Neuronal stem cell (in vitro differentiated cells): ENCODE results near the gene ITSN1.
"Not testable (repeated sequence)": the region's sequence is repeated elsewhere in the genome, so short reads cannot be mapped to it uniquely, and the experiment has no call there.

Experiments used
- DNase-seq: peaks from one replicate; pipeline ENCODE4 v3.0.0-alpha.2; 2013; ENCODE audit warnings: low spot score
- H2AFZ ChIP-seq: one replicate; pipeline ENCODE4 v1.6.1; 2013; ENCODE audit warnings: mild to moderate bottlenecking, low read length, inconsistent platforms
- H2AK5ac ChIP-seq: 2 replicates; pipeline ENCODE4 v1.6.1; 2013; ENCODE audit warnings: low read depth, mild to moderate bottlenecking, inconsistent platforms, low read length, moderate library complexity, mixed read lengths
- H2BK120ac ChIP-seq: 2 replicates; pipeline ENCODE4 v1.6.1; 2013; ENCODE audit warnings: low read depth, mild to moderate bottlenecking, inconsistent platforms, low read length, moderate library complexity, mixed read lengths
- H2BK12ac ChIP-seq: one replicate; pipeline ENCODE4 v1.6.1; 2013; ENCODE audit warnings: low read length, inconsistent platforms
- H2BK15ac ChIP-seq: 2 replicates; pipeline ENCODE4 v1.6.1; 2013; ENCODE audit warnings: mild to moderate bottlenecking, low read length, inconsistent platforms, mixed read lengths
- H2BK5ac ChIP-seq: one replicate; pipeline ENCODE4 v1.6.1; 2013; ENCODE audit warnings: inconsistent platforms, mild to moderate bottlenecking, low read length, moderate library complexity
- H3K14ac ChIP-seq: one replicate; pipeline ENCODE4 v1.6.1; 2013; ENCODE audit warnings: low read length, inconsistent platforms
- H3K18ac ChIP-seq: 2 replicates; pipeline ENCODE4 v1.6.1; 2013; ENCODE audit warnings: low read length, inconsistent platforms
- H3K23ac ChIP-seq: 2 replicates; pipeline ENCODE4 v1.6.1; 2013; ENCODE audit warnings: low read depth, mild to moderate bottlenecking, mixed read lengths, low read length, inconsistent platforms; ENCODE audit not compliant: poor library complexity
- H3K27ac ChIP-seq: replicated peaks from 3 replicates; pipeline ENCODE4 v1.5.1; 2013; ENCODE audit warnings: low read length, inconsistent platforms
- H3K27me3 ChIP-seq, 3 experiments: 2 replicates each; pipeline ENCODE4 v1.6.1; 2013; ENCODE audit warnings: low read length in 3 of 3, mild to moderate bottlenecking in 2 of 3, inconsistent platforms in 1 of 3, low read depth in 1 of 3, mixed read lengths in 1 of 3, moderate library complexity in 1 of 3; ENCODE audit not compliant: control insufficient read depth in 3 of 3, insufficient read depth in 3 of 3
- H3K36me3 ChIP-seq, 2 donors: replicated peaks in 1 of 2; 2 replicates each; pipeline ENCODE4 v1.6.1; 2013; ENCODE audit warnings: low read length in 2 of 2; ENCODE audit not compliant: control insufficient read depth in 2 of 2, insufficient read depth in 2 of 2
- H3K4ac ChIP-seq: 2 replicates; pipeline ENCODE4 v1.6.1; 2013; ENCODE audit warnings: inconsistent platforms, mild to moderate bottlenecking, low read length, moderate library complexity
- H3K4me1 ChIP-seq, 2 donors: 1 replicate in 1 of 2; 2 replicates in 1 of 2; pipeline ENCODE4 v1.6.1; 2013; ENCODE audit warnings: low read length in 2 of 2, low read depth in 1 of 2; ENCODE audit not compliant: control insufficient read depth in 2 of 2, insufficient read depth in 1 of 2
- H3K4me2 ChIP-seq: one replicate; pipeline ENCODE4 v1.6.1; 2013; ENCODE audit warnings: mild to moderate bottlenecking, low read length, inconsistent platforms; ENCODE audit not compliant: insufficient read depth, poor library complexity, severe bottlenecking
- H3K4me3 ChIP-seq, 2 donors: 2 replicates each; pipeline ENCODE4 v1.5.1; 2013; ENCODE audit warnings: low read length in 2 of 2, mild to moderate bottlenecking in 2 of 2, inconsistent platforms in 1 of 2, moderate library complexity in 1 of 2
- H3K79me1 ChIP-seq: one replicate; pipeline ENCODE4 v1.6.1; 2013; ENCODE audit warnings: low read depth, mild to moderate bottlenecking, inconsistent platforms, low read length, moderate library complexity
- H3K9ac ChIP-seq: one replicate; pipeline ENCODE4 v1.6.1; 2013; ENCODE audit warnings: mild to moderate bottlenecking, low read depth, low read length, inconsistent platforms; ENCODE audit not compliant: poor library complexity
- H3K9me3 ChIP-seq, 2 donors: replicated peaks in 1 of 2; 2 replicates each; pipeline versions ENCODE3 to v1.6.1; 2013; ENCODE audit warnings: low read length in 2 of 2, mild to moderate bottlenecking in 2 of 2, inconsistent platforms in 1 of 2, low read depth in 1 of 2, mixed read lengths in 1 of 2, moderate library complexity in 1 of 2; ENCODE audit not compliant: control insufficient read depth in 2 of 2, insufficient read depth in 1 of 2
- H4K8ac ChIP-seq: one replicate; pipeline ENCODE4 v1.6.1; 2013; ENCODE audit warnings: low read depth, mild to moderate bottlenecking, inconsistent platforms, low read length, moderate library complexity
- H4K91ac ChIP-seq: one replicate; pipeline ENCODE4 v1.6.1; 2013; ENCODE audit warnings: low read length, low read depth, mild to moderate bottlenecking, inconsistent platforms; ENCODE audit not compliant: poor library complexity
- WGBS, 2 donors: extraction: QIAGEN DNeasy Blood & Tissue Kit; methylation state at CpG; one replicate each; pipeline ENCODE4 v1.1.7; 2013; ENCODE audit warnings: missing lambda C conversion rate in 2 of 2, mixed read lengths in 1 of 2; ENCODE audit not compliant: insufficient read length in 2 of 2, insufficient replicate concordance in 1 of 2; ENCODE audit errors: extremely low coverage in 2 of 2; 5-methylcytosine and 5-hydroxymethylcytosine counted together

The ITSN1 gene

GRCh38 chr21:33673473-33673872, 31.2 kb downstream of the ITSN1 start:
- Histone ChIP-seq H2BK5ac (no peak overlapping the region), H2BK120ac (no peak overlapping the region), H3K4ac (no peak overlapping the region), H3K23ac (no peak overlapping the region), H2AK5ac (no peak overlapping the region), H3K4me2 (no peak overlapping the region), H3K27ac (no peak overlapping the region), H3K9ac (no peak overlapping the region), H2BK15ac (no peak overlapping the region), H4K91ac (no peak overlapping the region), H4K8ac (no peak overlapping the region), H3K14ac (no peak overlapping the region), H3K4me1 (peaks cover 2% of the 10 kb centered on the region in 2 donors), H3K36me3 (peaks cover 0 to 11% of the 10 kb centered on the region in 2 donors), H3K9me3 (no peaks in the 10 kb centered on the region), H3K18ac (no peak overlapping the region), H3K27me3 (no peaks in the 10 kb centered on the region), H3K4me3 (no peak overlapping the region), H2BK12ac (no peak overlapping the region), H3K79me1 (peaks cover 5% of the 10 kb centered on the region), H2AFZ (no peak overlapping the region)
- DNase-seq, result no peak
- no CpG with 5 or more reads among the region's 8 CpGs for WGBS, 2 donors

GRCh38 chr21:33674226-33674625, 31.9 kb downstream of the ITSN1 start:
- H3K36me3 ChIP-seq, result peaks cover 0 to 11% of the 10 kb centered on the region in 2 donors
- H3K4me3 ChIP-seq, result no peak overlapping the region
- H3K79me1 ChIP-seq, result peaks cover 5% of the 10 kb centered on the region

GRCh38 chr21:33676666-33677065, 34.4 kb downstream of the ITSN1 start:
- H3K4me3 ChIP-seq, H2BK5ac ChIP-seq, H4K8ac ChIP-seq, H3K14ac ChIP-seq, H3K23ac ChIP-seq, H3K36me3 ChIP-seq, H2BK15ac ChIP-seq, H2BK12ac ChIP-seq, H3K9ac ChIP-seq, DNase-seq, H3K4ac ChIP-seq, H3K27ac ChIP-seq, H4K91ac ChIP-seq, H3K4me1 ChIP-seq, H3K9me3 ChIP-seq, H2AFZ ChIP-seq, H2BK120ac ChIP-seq, H3K18ac ChIP-seq, H3K79me1 ChIP-seq, H3K27me3 ChIP-seq, H2AK5ac ChIP-seq, H3K4me2 ChIP-seq: not testable (repeated sequence)
- WGBS, 2 donors, result no CpG with 5 or more reads among the region's 5 CpGs

More at GRCh38 chr21:33674226-33674625, 31.9 kb downstream of the ITSN1 start:
- H3K9me3 ChIP-seq, result peaks cover 0 to under 1% of the 10 kb centered on the region in 2 donors
- no peak overlapping the region for H2BK12ac ChIP-seq
- no peak overlapping the region for H3K14ac ChIP-seq
- H3K9ac ChIP-seq, result no peak overlapping the region
- no peak overlapping the region for H3K23ac ChIP-seq
- H3K4me1 ChIP-seq, result peaks cover 2% of the 10 kb centered on the region in 2 donors
- H2BK5ac ChIP-seq, result no peak overlapping the region
- no peak overlapping the region for H3K18ac ChIP-seq
- no peak overlapping the region for H3K4ac ChIP-seq
- H3K4me2 ChIP-seq, result no peak overlapping the region
- WGBS, 2 donors, result no CpG with 5 or more reads among the region's 1 CpG
- no peak overlapping the region for H4K91ac ChIP-seq
- no peak overlapping the region for H3K27ac ChIP-seq
- H2AK5ac ChIP-seq, result no peak overlapping the region
- H2BK15ac ChIP-seq, result no peak overlapping the region
- no peak overlapping the region for H4K8ac ChIP-seq
- H2BK120ac ChIP-seq, result no peak overlapping the region
- H2AFZ ChIP-seq, result no peak overlapping the region
- H3K27me3 ChIP-seq, result no peaks in the 10 kb centered on the region
- no peak for DNase-seq

GRCh38 chr21:33677450-33677849, 35.1 kb downstream of the ITSN1 start:
- no peak overlapping the region for H2BK120ac ChIP-seq
- H3K9ac ChIP-seq, result no peak overlapping the region
- no peak overlapping the region for H2BK5ac ChIP-seq
- no peak overlapping the region for H3K4me3 ChIP-seq
- no peak overlapping the region for H4K8ac ChIP-seq
- H3K23ac ChIP-seq, result no peak overlapping the region
- WGBS, 2 donors, result no CpG with 5 or more reads among the region's 9 CpGs
- no peak for DNase-seq
- no peak overlapping the region for H4K91ac ChIP-seq
- no peak overlapping the region for H2BK15ac ChIP-seq
- H3K14ac ChIP-seq, result no peak overlapping the region
- H3K36me3 ChIP-seq, result no peaks in the 10 kb centered on the region
- no peak overlapping the region for H2BK12ac ChIP-seq
- H3K27ac ChIP-seq, result no peak overlapping the region
- no peaks in the 10 kb centered on the region for H3K27me3 ChIP-seq
- peaks cover 2% of the 10 kb centered on the region in 2 donors for H3K4me1 ChIP-seq
- peaks cover 2% of the 10 kb centered on the region for H3K79me1 ChIP-seq
- no peak overlapping the region for H2AK5ac ChIP-seq
- H2AFZ ChIP-seq, result no peak overlapping the region
- peaks cover 0 to 8% of the 10 kb centered on the region in 2 donors for H3K9me3 ChIP-seq
- H3K4ac ChIP-seq, result no peak overlapping the region
- H3K4me2 ChIP-seq, result no peak overlapping the region
- no peak overlapping the region for H3K18ac ChIP-seq
